MCF 10A (cell line): ENCODE data around the gene GOSR2. TPM values are rescaled to one million over a fixed set of nuclear protein-coding genes. Genes with fewer than 3 reads are reported as not detected.
A peak's percentile ranks its signal among the peaks of the same experiment; 100 is the strongest.

Experiments used
- BruUV-seq: library from RNA; stranded (reverse); fragments of 400-500 nt; replicated peaks from 2 replicates; lab custom pipeline; 2021; lab: Mats Ljungman, UMichigan
- CTCF ChIA-PET: fragments of 300-600 bp; sonication (Branson Sonifier 250); formaldehyde crosslinking; extraction: SDS; loops from one replicate; lab custom pipeline; 2021; ENCODE audit warnings: antibody characterized with exemption, inconsistent platforms; lab: Yijun Ruan, JAX
- POLR2A ChIA-PET: fragments of 300-600, 350-650 bp; sonication (Branson Sonifier 250); formaldehyde crosslinking; extraction: SDS; loops from one replicate; lab custom pipeline; 2020; ENCODE audit warnings: antibody characterized with exemption, inconsistent platforms; lab: Yijun Ruan, JAX
- DNase-seq: peaks from one replicate; pipeline ENCODE4 v3.0.0-alpha.2; 2018; ENCODE audit not compliant: unreplicated experiment
- H3K27ac Mint-ChIP-seq: one replicate; pipeline ENCODE4 v1.8.0; 2022; ENCODE audit warnings: mild to moderate bottlenecking, low read depth, mixed read lengths; ENCODE audit not compliant: unreplicated experiment
- H3K27me3 Mint-ChIP-seq: one replicate; pipeline ENCODE4 v1.8.0; 2022; ENCODE audit warnings: mixed read lengths; ENCODE audit not compliant: insufficient read depth, unreplicated experiment
- H3K36me3 Mint-ChIP-seq: one replicate; pipeline ENCODE4 v1.8.0; 2022; ENCODE audit warnings: mild to moderate bottlenecking, moderate library complexity, mixed read lengths; ENCODE audit not compliant: insufficient read depth, unreplicated experiment
- H3K4me1 Mint-ChIP-seq: one replicate; pipeline ENCODE4 v1.8.0; 2022; ENCODE audit warnings: mixed read lengths; ENCODE audit not compliant: insufficient read depth, unreplicated experiment
- H3K4me3 Mint-ChIP-seq: one replicate; pipeline ENCODE4 v1.8.0; 2022; ENCODE audit warnings: mild to moderate bottlenecking, moderate library complexity, mixed read lengths; ENCODE audit not compliant: unreplicated experiment
- H3K9me3 Mint-ChIP-seq: one replicate; pipeline ENCODE4 v1.8.0; 2022; ENCODE audit warnings: mixed read lengths; ENCODE audit not compliant: unreplicated experiment
- intact Hi-C: fragments of 100-400 bp; cut with micrococcal nuclease; formaldehyde crosslinking; loops from 2 replicates; pipeline ENCODE4 v1.14.1; 2022
- total RNA-seq: library from RNA; stranded (reverse); gene quantifications from 2 replicates; pipeline ENCODE4 v1.2.3, GENCODE V29; 2022
- TF ChIP-seq, protein P1 (sequence below): fragments of 200-600 bp; IDR thresholded peaks from one replicate; pipeline ENCODE4 v1.8.0; 2022; ENCODE audit warnings: antibody characterized with exemption, mild to moderate bottlenecking; ENCODE audit not compliant: unreplicated experiment

GOSR2 gene
- total RNA-seq, 1 experiment from 2014 or later = 78.3 TPM

DNA sequence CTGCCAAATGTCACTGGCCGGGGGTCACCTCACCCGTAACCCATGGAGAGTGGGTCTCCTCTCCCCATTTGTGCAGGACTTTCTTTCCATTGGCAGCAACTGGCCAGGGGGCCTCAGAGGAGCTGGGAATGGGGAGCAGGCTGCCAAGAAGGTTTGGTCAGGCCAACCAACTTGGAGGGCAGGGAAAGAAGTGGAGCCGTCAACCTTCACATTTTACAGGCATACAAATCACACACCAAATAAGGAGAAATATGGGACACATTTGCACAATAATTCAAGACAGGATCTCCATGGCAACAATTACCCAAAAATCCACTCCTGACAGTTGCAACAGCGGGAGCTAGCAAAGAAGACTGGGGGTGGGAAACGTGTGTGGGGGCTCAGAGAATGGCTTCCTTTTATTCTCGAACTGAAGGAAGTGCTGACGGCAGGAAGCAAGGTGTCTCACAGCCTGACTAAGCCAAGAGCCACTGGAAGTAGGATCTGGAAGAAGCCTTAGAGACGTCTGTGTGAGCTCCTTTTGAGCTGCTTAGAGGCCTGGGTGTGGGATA is 35.2 kb downstream of the GOSR2 start:
- DNase-seq = no peak
- no TSS peak for BruUV-seq
- ChIA-PET POLR2A (interaction anchor here (0.6 kb wide), 1 partner anchor 1665 kb away, joined by 3 read pairs; no protein-coding TSS in a partner anchor), CTCF (interaction anchor here (0.5 kb wide), 1 partner anchor 18 kb away, joined by 3 read pairs; no protein-coding TSS in a partner anchor)
- peaks cover 6% of the 10 kb centered on the region for H3K4me1 Mint-ChIP-seq
- peaks cover 69% of the 10 kb centered on the region for H3K27me3 Mint-ChIP-seq
- no peaks in the 10 kb centered on the region for H3K9me3 Mint-ChIP-seq
- H3K4me3 Mint-ChIP-seq = no peak overlapping the region
- H3K36me3 Mint-ChIP-seq = no peaks in the 10 kb centered on the region
- TF ChIP-seq, protein P1, sequence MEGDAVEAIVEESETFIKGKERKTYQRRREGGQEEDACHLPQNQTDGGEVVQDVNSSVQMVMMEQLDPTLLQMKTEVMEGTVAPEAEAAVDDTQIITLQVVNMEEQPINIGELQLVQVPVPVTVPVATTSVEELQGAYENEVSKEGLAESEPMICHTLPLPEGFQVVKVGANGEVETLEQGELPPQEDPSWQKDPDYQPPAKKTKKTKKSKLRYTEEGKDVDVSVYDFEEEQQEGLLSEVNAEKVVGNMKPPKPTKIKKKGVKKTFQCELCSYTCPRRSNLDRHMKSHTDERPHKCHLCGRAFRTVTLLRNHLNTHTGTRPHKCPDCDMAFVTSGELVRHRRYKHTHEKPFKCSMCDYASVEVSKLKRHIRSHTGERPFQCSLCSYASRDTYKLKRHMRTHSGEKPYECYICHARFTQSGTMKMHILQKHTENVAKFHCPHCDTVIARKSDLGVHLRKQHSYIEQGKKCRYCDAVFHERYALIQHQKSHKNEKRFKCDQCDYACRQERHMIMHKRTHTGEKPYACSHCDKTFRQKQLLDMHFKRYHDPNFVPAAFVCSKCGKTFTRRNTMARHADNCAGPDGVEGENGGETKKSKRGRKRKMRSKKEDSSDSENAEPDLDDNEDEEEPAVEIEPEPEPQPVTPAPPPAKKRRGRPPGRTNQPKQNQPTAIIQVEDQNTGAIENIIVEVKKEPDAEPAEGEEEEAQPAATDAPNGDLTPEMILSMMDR = no peak
- no peak overlapping the region for H3K27ac Mint-ChIP-seq
- intact Hi-C loops = no loop called here

DNA sequence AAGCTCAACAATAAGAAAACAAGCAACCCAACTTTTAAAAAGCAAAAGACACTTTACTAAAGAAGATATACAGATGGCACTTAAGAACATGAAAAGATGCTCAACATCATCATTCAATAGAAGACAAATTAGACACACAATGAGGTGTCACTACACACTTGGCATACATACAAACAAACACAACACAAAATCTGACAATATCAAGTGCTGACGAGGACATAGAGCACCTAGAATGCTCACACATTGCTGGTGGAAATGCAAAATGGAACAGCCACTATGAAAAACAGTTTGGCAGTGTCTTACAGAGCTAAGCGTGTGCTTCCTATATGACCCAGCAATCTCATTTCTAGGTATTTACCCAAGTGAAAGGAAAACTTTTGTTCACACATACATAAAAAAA is 37.2 kb downstream of the GOSR2 start:
- POLR2A ChIA-PET = interaction anchor here (0.7 kb wide), 1 partner anchor 19 kb away, joined by 3 read pairs; no protein-coding TSS in a partner anchor
- CTCF ChIA-PET = interaction anchor here (0.6 kb wide), 1 partner anchor 8 kb away, joined by 3 read pairs; no protein-coding TSS in a partner anchor

DNA sequence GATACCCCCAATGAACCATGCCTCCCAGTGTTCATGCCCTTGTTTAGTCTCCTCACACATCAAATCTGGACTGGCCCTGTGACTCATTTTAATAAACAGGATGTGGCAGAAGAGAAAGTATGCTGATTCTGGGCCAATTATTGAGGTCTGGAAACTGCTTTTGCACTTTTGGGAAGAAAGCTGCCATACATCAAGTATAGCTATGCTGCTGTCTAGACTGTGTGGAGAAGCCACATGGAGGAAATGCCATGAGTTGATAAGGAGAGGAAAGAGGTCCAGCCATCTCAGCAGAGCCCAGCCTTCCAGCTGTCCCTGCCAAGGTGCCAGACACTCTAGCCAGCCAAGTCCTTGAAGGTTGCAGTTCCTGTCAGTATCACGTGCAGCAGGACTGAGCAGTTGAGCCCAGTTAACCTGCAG is 39.4 kb downstream of the GOSR2 start:
- H3K27me3 Mint-ChIP-seq = peaks cover 53% of the 10 kb centered on the region
- POLR2A ChIA-PET = no interaction called here

More for the DNA sequence above, 37.2 kb downstream of the GOSR2 start:
- Mint-ChIP-seq H3K9me3 (no peaks in the 10 kb centered on the region), H3K4me1 (peaks cover 6% of the 10 kb centered on the region), H3K4me3 (no peak overlapping the region), H3K27ac (no peak overlapping the region), H3K27me3 (peaks cover 54% of the 10 kb centered on the region), H3K36me3 (no peaks in the 10 kb centered on the region)
- intact Hi-C loops = no loop called here
- no peak for DNase-seq
- TF ChIP-seq, protein P1 = no peak
- BruUV-seq = no TSS peak

DNA sequence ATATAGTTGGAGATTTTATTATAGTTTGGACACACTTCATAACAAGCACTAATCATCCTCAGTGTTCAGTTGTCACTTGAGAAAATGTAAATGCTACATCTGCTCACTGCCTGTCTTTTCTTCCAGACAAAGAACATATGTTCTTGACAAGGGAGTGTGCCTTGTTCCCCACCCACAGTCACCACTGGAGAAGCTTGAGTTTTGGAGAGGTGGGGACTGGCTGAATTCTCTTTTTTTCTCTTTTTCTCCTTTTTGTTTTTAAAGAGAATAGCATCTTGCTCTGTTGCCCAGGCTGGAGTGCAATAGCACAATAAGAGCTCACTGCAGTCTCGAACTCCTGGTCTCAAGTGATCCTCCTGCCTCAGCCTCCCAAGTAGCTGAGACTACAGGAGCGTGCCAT is 40.6 kb downstream of the GOSR2 start:
- Mint-ChIP-seq H3K4me1 (peaks cover 6% of the 10 kb centered on the region), H3K4me3 (no peak overlapping the region), H3K27me3 (peaks cover 53% of the 10 kb centered on the region), H3K36me3 (no peaks in the 10 kb centered on the region), H3K27ac (no peak overlapping the region), H3K9me3 (no peaks in the 10 kb centered on the region)
- POLR2A ChIA-PET = interaction anchor here (0.7 to 1.0 kb wide), 2 partner anchors 14 to 46 kb away, joined by 3 read pairs; no protein-coding TSS in a partner anchor
- CTCF ChIA-PET = interaction anchor here (0.8 kb wide), 1 partner anchor 17 kb away, joined by 6 read pairs; no protein-coding TSS in a partner anchor
- DNase-seq = no peak
- BruUV-seq = no TSS peak
- intact Hi-C loops = no loop called here
- TF ChIP-seq, protein P1 = no peak

More for the DNA sequence above, 39.4 kb downstream of the GOSR2 start:
- H3K36me3 Mint-ChIP-seq = no peaks in the 10 kb centered on the region
- no peak overlapping the region for H3K27ac Mint-ChIP-seq
- peaks cover 6% of the 10 kb centered on the region for H3K4me1 Mint-ChIP-seq
- peak; percentile 35 for DNase-seq
- TF ChIP-seq, protein P1 = no peak
- intact Hi-C loops = no loop called here
- no TSS peak for BruUV-seq
- no peak overlapping the region for H3K4me3 Mint-ChIP-seq
- H3K9me3 Mint-ChIP-seq = no peaks in the 10 kb centered on the region
- CTCF ChIA-PET = interaction anchor here (0.7 kb wide), 1 partner anchor 13 kb away, joined by 3 read pairs; no protein-coding TSS in a partner anchor
